ENCODE measurements around the gene HAGH. TPM values are rescaled to one million over a fixed set of nuclear protein-coding genes. Genes with fewer than 3 reads are reported as not detected.

Gene HAGH
- total RNA-seq, 1 experiment from 2014 or later: 48.1 TPM

DNA sequence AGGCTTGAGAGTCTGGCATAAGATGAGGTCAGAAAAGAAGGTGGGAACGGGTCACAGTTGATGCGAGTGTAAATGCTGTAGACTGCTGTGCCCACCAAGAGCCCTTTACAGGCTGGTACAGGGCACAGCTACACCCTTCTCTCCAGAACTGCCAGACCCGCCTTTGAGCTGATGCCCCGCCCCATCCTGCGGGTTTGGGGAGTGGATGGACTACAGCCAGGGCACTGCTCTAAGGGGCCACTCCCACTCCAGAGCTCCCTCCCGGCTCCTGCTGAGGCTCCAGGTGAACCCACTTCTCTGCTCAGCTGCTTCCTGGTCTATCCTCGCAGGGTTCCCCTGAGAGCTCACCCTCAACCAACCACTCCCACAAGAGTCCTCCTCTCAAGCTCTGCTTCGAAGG is 33.0 kb upstream of the HAGH start:
- no TSS peak for BruUV-seq (replicated peaks)
- POLR2A ChIA-PET: no interaction called here
- intact Hi-C loops (cut with micrococcal nuclease; ENCODE audit: unreplicated experiment): no loop called here

DNA sequence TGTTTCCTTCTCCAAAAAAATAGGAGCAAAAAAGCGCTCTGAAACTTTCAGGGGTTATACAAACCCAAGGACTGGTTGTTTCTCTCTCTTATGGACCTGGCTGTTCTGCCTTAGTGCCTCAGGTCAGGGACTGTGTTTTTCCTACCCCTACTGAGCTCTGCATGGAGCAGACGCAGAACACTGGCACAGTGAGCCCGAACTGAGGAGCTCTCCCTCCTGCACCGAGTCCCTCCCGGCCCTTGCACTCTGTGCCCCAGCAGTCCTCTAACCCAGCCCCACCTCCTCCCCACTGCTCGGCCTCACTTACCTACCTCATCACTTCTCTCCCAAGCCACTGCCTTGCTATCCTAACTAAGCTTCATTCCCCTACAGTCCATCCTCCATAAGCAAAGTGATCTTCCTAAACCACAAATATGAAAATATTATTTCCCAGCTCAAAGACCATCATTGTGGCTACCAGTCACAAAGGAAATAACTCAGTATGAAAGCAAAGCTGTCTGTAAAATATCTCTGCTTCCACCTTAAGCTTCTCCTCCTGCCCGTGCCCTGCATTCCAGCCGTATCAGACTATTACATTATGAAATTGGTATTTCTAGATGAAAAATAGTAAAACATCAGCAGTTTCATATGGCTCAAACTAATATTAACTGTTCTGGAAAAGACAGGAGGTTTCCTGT is 31.7 kb upstream of the HAGH start:
- Mint-ChIP-seq H3K27me3 (ENCODE audit: insufficient read depth, unreplicated experiment) (peaks cover 27% of the 10 kb centered on the region), H3K4me3 (ENCODE audit: unreplicated experiment) (no peak overlapping the region), H3K9me3 (ENCODE audit: unreplicated experiment) (no peaks in the 10 kb centered on the region), H3K4me1 (ENCODE audit: low read depth, unreplicated experiment) (no peaks in the 10 kb centered on the region), H3K27ac (ENCODE audit: unreplicated experiment) (no peak overlapping the region), H3K36me3 (ENCODE audit: insufficient read depth, unreplicated experiment) (no peaks in the 10 kb centered on the region)
- no peaks in the 10 kb centered on the region for H3K4me1 ChIP-seq
- intact Hi-C loops (cut with micrococcal nuclease; ENCODE audit: unreplicated experiment): no loop called here
- CTCF ChIA-PET: no interaction called here
- H3K27me3 ChIP-seq (replicated peaks; ENCODE audit: control insufficient read depth, insufficient read depth, low read length): no peaks in the 10 kb centered on the region
- POLR2A ChIA-PET: no interaction called here
- no peaks in the 10 kb centered on the region for H3K9me3 ChIP-seq
- no TSS peak for BruUV-seq (replicated peaks)
- no peaks in the 10 kb centered on the region for H3K36me3 ChIP-seq (ENCODE audit: control insufficient read depth, insufficient read depth, low read length)
- no peak overlapping the region for H3K4me3 ChIP-seq (ENCODE audit: low read depth, low read length)
- DNase-seq: no peak
- TF ChIP-seq, protein P1, sequence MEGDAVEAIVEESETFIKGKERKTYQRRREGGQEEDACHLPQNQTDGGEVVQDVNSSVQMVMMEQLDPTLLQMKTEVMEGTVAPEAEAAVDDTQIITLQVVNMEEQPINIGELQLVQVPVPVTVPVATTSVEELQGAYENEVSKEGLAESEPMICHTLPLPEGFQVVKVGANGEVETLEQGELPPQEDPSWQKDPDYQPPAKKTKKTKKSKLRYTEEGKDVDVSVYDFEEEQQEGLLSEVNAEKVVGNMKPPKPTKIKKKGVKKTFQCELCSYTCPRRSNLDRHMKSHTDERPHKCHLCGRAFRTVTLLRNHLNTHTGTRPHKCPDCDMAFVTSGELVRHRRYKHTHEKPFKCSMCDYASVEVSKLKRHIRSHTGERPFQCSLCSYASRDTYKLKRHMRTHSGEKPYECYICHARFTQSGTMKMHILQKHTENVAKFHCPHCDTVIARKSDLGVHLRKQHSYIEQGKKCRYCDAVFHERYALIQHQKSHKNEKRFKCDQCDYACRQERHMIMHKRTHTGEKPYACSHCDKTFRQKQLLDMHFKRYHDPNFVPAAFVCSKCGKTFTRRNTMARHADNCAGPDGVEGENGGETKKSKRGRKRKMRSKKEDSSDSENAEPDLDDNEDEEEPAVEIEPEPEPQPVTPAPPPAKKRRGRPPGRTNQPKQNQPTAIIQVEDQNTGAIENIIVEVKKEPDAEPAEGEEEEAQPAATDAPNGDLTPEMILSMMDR (IDR thresholded peaks at IDR 0.05; ENCODE audit: insufficient read depth in 1 of 2, low read depth in 1 of 2, low read length in 1 of 2, severe bottlenecking in 1 of 2, unreplicated experiment in 1 of 2): no peak

More for the DNA sequence above, 33.0 kb upstream of the HAGH start:
- Histone ChIP-seq H3K9me3 (no peaks in the 10 kb centered on the region), H3K27me3 (replicated peaks; ENCODE audit: control insufficient read depth, insufficient read depth, low read length) (no peaks in the 10 kb centered on the region), H3K4me3 (ENCODE audit: low read depth, low read length) (no peak overlapping the region), H3K4me1 (no peaks in the 10 kb centered on the region), H3K36me3 (ENCODE audit: control insufficient read depth, insufficient read depth, low read length) (no peaks in the 10 kb centered on the region)
- Mint-ChIP-seq H3K9me3 (ENCODE audit: unreplicated experiment) (no peaks in the 10 kb centered on the region), H3K4me1 (ENCODE audit: low read depth, unreplicated experiment) (no peaks in the 10 kb centered on the region), H3K36me3 (ENCODE audit: insufficient read depth, unreplicated experiment) (no peaks in the 10 kb centered on the region), H3K27ac (ENCODE audit: unreplicated experiment) (no peak overlapping the region), H3K27me3 (ENCODE audit: insufficient read depth, unreplicated experiment) (peaks cover 20% of the 10 kb centered on the region), H3K4me3 (ENCODE audit: unreplicated experiment) (no peak overlapping the region)
- CTCF ChIA-PET: interaction anchor here (0.6 kb wide), 1 partner anchor 471 kb away, joined by 3 read pairs; no protein-coding TSS in a partner anchor
- TF ChIP-seq, protein P1 (IDR thresholded peaks at IDR 0.05; ENCODE audit: insufficient read depth in 1 of 2, low read depth in 1 of 2, low read length in 1 of 2, severe bottlenecking in 1 of 2, unreplicated experiment in 1 of 2): no peak
- no peak for DNase-seq

DNA sequence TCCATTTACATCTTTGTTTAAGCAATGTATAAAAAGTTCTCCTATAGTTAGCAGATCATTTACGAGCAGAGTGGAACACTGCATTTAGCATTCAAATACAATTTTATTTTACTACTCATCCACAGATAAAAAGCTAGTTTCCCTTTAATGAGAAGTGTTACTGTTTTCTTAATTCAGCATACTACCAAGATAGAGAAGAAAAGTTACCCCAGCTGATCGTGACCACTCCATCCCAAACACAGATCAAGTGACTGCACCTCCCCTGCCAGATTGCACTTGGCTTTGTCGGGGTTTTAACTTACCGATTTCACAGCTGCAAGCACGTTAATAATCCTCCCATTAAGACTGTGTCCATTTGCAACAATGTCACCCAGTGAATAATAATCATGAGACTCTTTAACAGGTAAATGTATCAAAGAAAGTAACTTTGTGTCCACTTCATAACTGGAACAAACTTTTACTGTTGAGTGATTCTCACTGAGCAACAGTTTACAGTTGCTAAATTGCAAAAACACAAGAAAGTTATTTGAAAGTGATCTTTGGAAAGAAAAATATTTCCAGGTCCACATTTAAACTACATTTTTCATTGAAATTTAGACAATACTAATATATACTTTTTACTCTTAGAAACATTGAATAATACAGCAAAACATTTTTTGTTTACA is 30.9 kb upstream of the HAGH start:
- CTCF ChIA-PET: no interaction called here
- intact Hi-C loops (cut with micrococcal nuclease; ENCODE audit: unreplicated experiment): no loop called here
- no peaks in the 10 kb centered on the region for H3K9me3 Mint-ChIP-seq (ENCODE audit: unreplicated experiment)
- no peaks in the 10 kb centered on the region for H3K36me3 Mint-ChIP-seq (ENCODE audit: insufficient read depth, unreplicated experiment)
- H3K4me1 Mint-ChIP-seq (ENCODE audit: low read depth, unreplicated experiment): no peaks in the 10 kb centered on the region
- POLR2A ChIA-PET: interaction anchor here (0.6 kb wide), 1 partner anchor 357 kb away, joined by 3 read pairs; no protein-coding TSS in a partner anchor
- Histone ChIP-seq H3K36me3 (ENCODE audit: control insufficient read depth, insufficient read depth, low read length) (no peaks in the 10 kb centered on the region), H3K27me3 (replicated peaks; ENCODE audit: control insufficient read depth, insufficient read depth, low read length) (no peaks in the 10 kb centered on the region), H3K9me3 (no peaks in the 10 kb centered on the region), H3K4me3 (ENCODE audit: low read depth, low read length) (no peak overlapping the region), H3K4me1 (no peaks in the 10 kb centered on the region)
- no peak overlapping the region for H3K4me3 Mint-ChIP-seq (ENCODE audit: unreplicated experiment)
- TF ChIP-seq, protein P1 (IDR thresholded peaks at IDR 0.05; ENCODE audit: insufficient read depth in 1 of 2, low read depth in 1 of 2, low read length in 1 of 2, severe bottlenecking in 1 of 2, unreplicated experiment in 1 of 2): no peak
- no TSS peak for BruUV-seq (replicated peaks)
- peaks cover 27% of the 10 kb centered on the region for H3K27me3 Mint-ChIP-seq (ENCODE audit: insufficient read depth, unreplicated experiment)
- no peak for DNase-seq
- H3K27ac Mint-ChIP-seq (ENCODE audit: unreplicated experiment): no peak overlapping the region

Data from Caco-2 (cell line).